ENCODE measurements around the gene FRYL.

DNA sequence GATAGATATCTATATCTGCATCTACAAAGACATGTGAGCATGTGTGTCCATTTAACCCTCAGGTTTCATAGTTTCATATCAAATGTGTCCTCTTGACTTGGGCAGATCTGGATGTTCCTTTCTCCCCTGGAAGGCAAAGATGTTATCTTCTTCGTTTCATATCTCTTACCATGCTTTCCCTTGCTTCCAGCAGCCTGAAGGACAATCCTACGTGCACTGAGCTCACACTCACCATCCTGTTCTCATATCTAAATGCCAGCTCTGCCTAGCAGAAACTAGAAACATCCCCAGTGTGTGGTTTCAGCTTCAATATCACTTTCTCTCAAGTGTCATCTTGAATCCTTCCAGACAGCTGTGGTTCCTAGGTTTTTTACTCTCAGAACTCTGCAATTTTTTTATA, 223.8 kb downstream of the FRYL start:
- TF ChIP-seq, protein P1, sequence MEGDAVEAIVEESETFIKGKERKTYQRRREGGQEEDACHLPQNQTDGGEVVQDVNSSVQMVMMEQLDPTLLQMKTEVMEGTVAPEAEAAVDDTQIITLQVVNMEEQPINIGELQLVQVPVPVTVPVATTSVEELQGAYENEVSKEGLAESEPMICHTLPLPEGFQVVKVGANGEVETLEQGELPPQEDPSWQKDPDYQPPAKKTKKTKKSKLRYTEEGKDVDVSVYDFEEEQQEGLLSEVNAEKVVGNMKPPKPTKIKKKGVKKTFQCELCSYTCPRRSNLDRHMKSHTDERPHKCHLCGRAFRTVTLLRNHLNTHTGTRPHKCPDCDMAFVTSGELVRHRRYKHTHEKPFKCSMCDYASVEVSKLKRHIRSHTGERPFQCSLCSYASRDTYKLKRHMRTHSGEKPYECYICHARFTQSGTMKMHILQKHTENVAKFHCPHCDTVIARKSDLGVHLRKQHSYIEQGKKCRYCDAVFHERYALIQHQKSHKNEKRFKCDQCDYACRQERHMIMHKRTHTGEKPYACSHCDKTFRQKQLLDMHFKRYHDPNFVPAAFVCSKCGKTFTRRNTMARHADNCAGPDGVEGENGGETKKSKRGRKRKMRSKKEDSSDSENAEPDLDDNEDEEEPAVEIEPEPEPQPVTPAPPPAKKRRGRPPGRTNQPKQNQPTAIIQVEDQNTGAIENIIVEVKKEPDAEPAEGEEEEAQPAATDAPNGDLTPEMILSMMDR (IDR thresholded peaks at IDR 0.05; ENCODE audit: poor library complexity) = no peak
- TF ChIP-seq EZH2 (IDR thresholded peaks at IDR 0.05; ENCODE audit: borderline replicate concordance) (no peak), EZH2phosphoT487 (IDR thresholded peaks at IDR 0.05; ENCODE audit: low read depth, severe bottlenecking, unreplicated experiment) (no peak)

Data from hepatocyte (in vitro differentiated cells).